Measurements from ENCODE around the gene CHRND. TPM values are rescaled to one million over a fixed set of nuclear protein-coding genes. Genes with fewer than 3 reads are reported as not detected.

Gene CHRND
- total RNA-seq, 2 experiments from 2014 or later = not detected

- ChIA-PET CTCF (no interaction called here), POLR2A (no interaction called here)
- peaks cover 65% of the 10 kb centered on the region for H3K27me3 Mint-ChIP-seq
- peaks cover 40% of the 10 kb centered on the region for H3K4me1 ChIP-seq (ENCODE audit: insufficient read depth, low read length)
- H3K27ac Mint-ChIP-seq = no peak overlapping the region
- TF ChIP-seq, protein P1, sequence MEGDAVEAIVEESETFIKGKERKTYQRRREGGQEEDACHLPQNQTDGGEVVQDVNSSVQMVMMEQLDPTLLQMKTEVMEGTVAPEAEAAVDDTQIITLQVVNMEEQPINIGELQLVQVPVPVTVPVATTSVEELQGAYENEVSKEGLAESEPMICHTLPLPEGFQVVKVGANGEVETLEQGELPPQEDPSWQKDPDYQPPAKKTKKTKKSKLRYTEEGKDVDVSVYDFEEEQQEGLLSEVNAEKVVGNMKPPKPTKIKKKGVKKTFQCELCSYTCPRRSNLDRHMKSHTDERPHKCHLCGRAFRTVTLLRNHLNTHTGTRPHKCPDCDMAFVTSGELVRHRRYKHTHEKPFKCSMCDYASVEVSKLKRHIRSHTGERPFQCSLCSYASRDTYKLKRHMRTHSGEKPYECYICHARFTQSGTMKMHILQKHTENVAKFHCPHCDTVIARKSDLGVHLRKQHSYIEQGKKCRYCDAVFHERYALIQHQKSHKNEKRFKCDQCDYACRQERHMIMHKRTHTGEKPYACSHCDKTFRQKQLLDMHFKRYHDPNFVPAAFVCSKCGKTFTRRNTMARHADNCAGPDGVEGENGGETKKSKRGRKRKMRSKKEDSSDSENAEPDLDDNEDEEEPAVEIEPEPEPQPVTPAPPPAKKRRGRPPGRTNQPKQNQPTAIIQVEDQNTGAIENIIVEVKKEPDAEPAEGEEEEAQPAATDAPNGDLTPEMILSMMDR (IDR thresholded peaks at IDR 0.05) = no peak
- H3K9me3 Mint-ChIP-seq = no peaks in the 10 kb centered on the region
- ATAC-seq (ENCODE audit: poor library complexity) = no peak
- peaks cover 39 to 60% of the 10 kb centered on the region in 2 experiments for H3K27me3 ChIP-seq (ENCODE audit: control insufficient read depth in 1 of 2, insufficient read depth in 2 of 2, low read length in 2 of 2)
- H3K4me3 Mint-ChIP-seq = no peak overlapping the region
- no peak overlapping the region for H3K4me3 ChIP-seq (ENCODE audit: low read length)
- DNase-seq = no peak
- peaks cover 19% of the 10 kb centered on the region for H3K4me1 Mint-ChIP-seq (ENCODE audit: low read depth)
- no peaks in the 10 kb centered on the region for H3K36me3 ChIP-seq (ENCODE audit: insufficient read depth, low read length)
- intact Hi-C loops (cut with DNase I, micrococcal nuclease) = loop anchor here in 1 of 2 experiments (10.0 kb wide), 1 partner anchor 600 kb away; the partner anchor contains the start of gene NPPC
- H3K27ac ChIP-seq (ENCODE audit: low read depth in 1 of 2, low read length in 2 of 2) = no peak overlapping the region
- peaks cover 0 to 21% of the 10 kb centered on the region in 2 experiments for H3K9me3 ChIP-seq (ENCODE audit: control insufficient read depth in 1 of 2, insufficient read depth in 1 of 2, low read length in 2 of 2)
- H3K36me3 Mint-ChIP-seq (ENCODE audit: low read depth) = no peaks in the 10 kb centered on the region
Observed at GRCh38 chr2:232525199-232525598, 761 bp upstream of the CHRND start.

DNA sequence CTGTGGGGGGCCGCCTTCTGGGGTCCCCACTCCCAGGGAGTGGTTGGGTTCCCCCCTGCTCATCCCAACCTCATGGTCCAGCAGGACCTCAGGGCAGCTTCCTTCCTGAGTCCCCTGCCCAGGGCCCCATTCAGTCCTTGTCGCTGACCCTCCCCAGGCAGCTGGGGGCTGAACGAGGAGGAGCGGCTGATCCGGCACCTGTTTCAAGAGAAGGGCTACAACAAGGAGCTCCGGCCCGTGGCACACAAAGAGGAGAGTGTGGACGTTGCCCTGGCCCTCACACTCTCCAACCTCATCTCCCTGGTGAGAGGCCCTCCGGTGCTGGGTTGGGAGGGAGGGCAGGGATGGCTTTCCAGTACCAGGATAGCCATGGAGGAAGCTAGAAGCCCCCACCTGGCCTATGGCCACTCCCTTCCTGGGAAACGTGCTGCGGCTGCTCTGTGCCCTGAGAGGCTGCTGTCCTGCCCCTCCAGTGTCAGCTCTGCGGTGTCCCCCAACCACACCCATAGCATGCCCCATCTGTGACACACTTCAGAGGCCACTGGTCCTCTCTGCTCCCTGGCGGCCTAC, 497 bp downstream of the CHRND start:
- TF ChIP-seq, protein P1 (IDR thresholded peaks at IDR 0.05) = no peak
- no peak for ATAC-seq (ENCODE audit: poor library complexity)
- H3K36me3 ChIP-seq (ENCODE audit: insufficient read depth, low read length) = no peaks in the 10 kb centered on the region
- Mint-ChIP-seq H3K4me1 (ENCODE audit: low read depth) (peaks cover 19% of the 10 kb centered on the region), H3K4me3 (no peak overlapping the region), H3K9me3 (no peaks in the 10 kb centered on the region), H3K27ac (no peak overlapping the region), H3K27me3 (peaks cover 59% of the 10 kb centered on the region), H3K36me3 (ENCODE audit: low read depth) (no peaks in the 10 kb centered on the region)
- CTCF ChIA-PET = no interaction called here
- peaks cover 40% of the 10 kb centered on the region for H3K4me1 ChIP-seq (ENCODE audit: insufficient read depth, low read length)
- no peak overlapping the region for H3K4me3 ChIP-seq (ENCODE audit: low read length)
- H3K27ac ChIP-seq (ENCODE audit: low read depth in 1 of 2, low read length in 2 of 2) = no peak overlapping the region
- peaks cover 30 to 52% of the 10 kb centered on the region in 2 experiments for H3K27me3 ChIP-seq (ENCODE audit: control insufficient read depth in 1 of 2, insufficient read depth in 2 of 2, low read length in 2 of 2)
- DNase-seq = no peak
- POLR2A ChIA-PET = interaction anchor here (0.6 kb wide), 1 partner anchor 570 kb away, joined by 4 read pairs; no protein-coding TSS in a partner anchor
- peaks cover 0 to 16% of the 10 kb centered on the region in 2 experiments for H3K9me3 ChIP-seq (ENCODE audit: control insufficient read depth in 1 of 2, insufficient read depth in 1 of 2, low read length in 2 of 2)
- intact Hi-C loops (cut with DNase I, micrococcal nuclease) = loop anchor here in 1 of 2 experiments (10.0 kb wide), 1 partner anchor 602 kb away; the partner anchor contains the start of gene NPPC

DNA sequence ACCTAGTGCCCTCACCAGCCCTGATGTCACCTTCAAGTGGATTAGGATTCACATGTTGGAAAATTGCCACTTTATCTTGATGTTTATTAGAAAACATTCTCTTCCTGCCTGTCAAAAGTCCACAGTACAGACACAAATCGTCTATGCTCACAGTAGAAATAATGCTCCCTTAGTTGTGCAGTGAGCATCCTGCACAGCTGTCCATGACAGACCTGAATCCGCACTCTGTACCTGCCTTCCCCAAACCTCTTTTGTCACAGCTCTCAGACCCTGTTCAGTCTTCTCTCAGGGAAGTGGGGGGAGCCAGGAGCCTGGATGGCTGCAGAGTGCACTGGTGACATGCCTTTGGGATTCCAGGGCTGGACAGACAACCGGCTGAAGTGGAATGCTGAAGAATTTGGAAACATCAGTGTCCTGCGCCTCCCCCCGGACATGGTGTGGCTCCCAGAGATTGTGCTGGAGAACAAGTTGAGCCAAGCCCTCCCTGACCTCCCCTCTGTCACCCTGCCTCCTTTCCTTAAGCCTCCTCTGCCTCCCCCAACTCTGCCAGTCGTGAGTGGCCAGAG, 2.0 kb downstream of the CHRND start:
- H3K4me3 Mint-ChIP-seq = no peak overlapping the region
- no peak for ATAC-seq (ENCODE audit: poor library complexity)

More for the DNA sequence above, 2.0 kb downstream of the CHRND start:
- no peak for DNase-seq
- H3K4me1 ChIP-seq (ENCODE audit: insufficient read depth, low read length) = peaks cover 25% of the 10 kb centered on the region
- H3K4me1 Mint-ChIP-seq (ENCODE audit: low read depth) = peaks cover 16% of the 10 kb centered on the region
- H3K27ac Mint-ChIP-seq = no peak overlapping the region
- ChIA-PET CTCF (no interaction called here), POLR2A (no interaction called here)
- H3K36me3 ChIP-seq (ENCODE audit: insufficient read depth, low read length) = no peaks in the 10 kb centered on the region
- H3K4me3 ChIP-seq (ENCODE audit: low read length) = no peak overlapping the region
- H3K9me3 ChIP-seq (ENCODE audit: control insufficient read depth in 1 of 2, insufficient read depth in 1 of 2, low read length in 2 of 2) = peaks cover 0 to 10% of the 10 kb centered on the region in 2 experiments
- intact Hi-C loops (cut with DNase I, micrococcal nuclease) = loop anchor here in 1 of 2 experiments (10.0 kb wide), 1 partner anchor 603 kb away; the partner anchor contains the start of gene NPPC
- peaks cover 56% of the 10 kb centered on the region for H3K27me3 Mint-ChIP-seq
- no peaks in the 10 kb centered on the region for H3K36me3 Mint-ChIP-seq (ENCODE audit: low read depth)
- H3K27me3 ChIP-seq (ENCODE audit: control insufficient read depth in 1 of 2, insufficient read depth in 2 of 2, low read length in 2 of 2) = peaks cover 22 to 39% of the 10 kb centered on the region in 2 experiments
- no peak overlapping the region for H3K27ac ChIP-seq (ENCODE audit: low read depth in 1 of 2, low read length in 2 of 2)
- no peaks in the 10 kb centered on the region for H3K9me3 Mint-ChIP-seq
- TF ChIP-seq, protein P1 (IDR thresholded peaks at IDR 0.05) = no peak

Measured in CD4-positive, alpha-beta T cell (primary cell).